DMS153 treated with DMSO at 0.1 percent for 48 hours (cell line): ENCODE results near the gene ZNF674.
"Not testable (repeated sequence)": the region's sequence is repeated elsewhere in the genome, so short reads cannot be mapped to it uniquely, and the experiment has no call there.

Experiments used
- DNase-seq: peaks from one replicate; lab custom pipeline; 2025; ENCODE audit not compliant: unreplicated experiment; lab: John Stamatoyannopoulos, UW

Gene ZNF674

GRCh38 chrX:46478634-46479033 is 66.6 kb downstream of the ZNF674 start:
- DNase-seq: not testable (repeated sequence)

GRCh38 chrX:46477435-46477834 is 67.8 kb downstream of the ZNF674 start:
- no peak for DNase-seq

GRCh38 chrX:46465203-46465602 is 80.0 kb downstream of the ZNF674 start:
- DNase-seq: no peak

DNA sequence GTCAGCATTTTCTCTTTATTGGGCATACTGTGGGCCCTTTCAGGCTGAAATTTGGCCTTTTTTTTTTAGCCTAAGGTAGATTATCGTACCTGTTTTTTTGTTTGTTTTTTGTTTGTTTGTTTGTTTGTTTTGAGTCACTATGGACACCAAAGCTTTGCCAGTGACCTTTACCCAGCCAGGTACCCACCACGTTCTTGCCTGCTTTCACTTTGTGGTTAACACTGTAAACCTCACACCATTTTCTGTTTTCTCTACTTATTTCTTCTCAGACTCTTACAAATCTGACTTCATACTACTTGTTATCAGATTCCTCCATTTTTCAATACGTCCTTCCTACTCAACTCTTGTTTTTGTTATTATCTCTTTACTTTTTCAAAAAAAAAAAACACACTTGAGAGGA is 81.5 kb downstream of the ZNF674 start:
- DNase-seq: no peak

- DNase-seq: no peak
Observed at GRCh38 chrX:46461660-46462191, 83.5 kb downstream of the ZNF674 start.

DNA sequence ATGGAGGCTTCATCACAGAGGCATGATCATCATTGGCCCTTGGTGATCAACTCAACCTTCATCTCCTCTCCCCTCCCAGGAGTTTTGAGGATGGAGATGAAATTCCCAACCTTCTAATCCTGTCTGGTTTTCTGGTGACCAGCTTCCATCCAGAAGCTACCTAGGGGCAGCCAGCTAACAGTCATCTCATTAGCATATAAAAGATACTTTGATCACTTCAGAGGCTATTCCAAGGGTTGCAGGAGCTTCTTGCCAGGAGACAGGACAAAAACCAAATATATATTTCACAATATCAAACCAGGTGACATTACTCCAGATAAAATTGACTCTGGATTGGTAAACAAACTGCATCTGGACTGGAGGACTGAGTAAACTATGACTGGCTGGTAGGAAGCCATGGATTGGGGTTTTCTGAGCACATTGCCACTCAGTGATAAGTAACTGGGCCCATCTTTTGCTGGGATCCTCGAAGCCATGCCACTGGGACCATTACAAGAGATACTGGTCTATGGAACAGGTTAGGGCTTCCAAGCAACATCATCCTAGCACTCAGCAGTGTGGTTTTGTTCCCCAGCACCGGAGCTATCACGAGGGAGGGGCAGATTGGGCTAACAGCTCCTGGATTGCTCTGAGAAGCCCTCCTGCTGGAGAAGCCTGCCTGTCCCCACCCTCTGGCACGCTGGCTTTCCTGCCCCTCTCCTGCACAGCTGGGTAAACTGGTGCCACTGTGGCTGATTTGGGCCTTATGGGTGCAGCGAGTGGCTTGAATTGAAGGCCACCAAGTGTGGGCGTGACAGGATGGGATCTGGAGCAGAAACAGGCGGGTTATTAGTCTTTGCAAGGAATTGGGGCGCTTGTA is 84.2 kb downstream of the ZNF674 start:
- DNase-seq: not testable (repeated sequence)

GRCh38 chrX:46459603-46460002 is 85.6 kb downstream of the ZNF674 start:
- no peak for DNase-seq

GRCh38 chrX:46456125-46456922 is 88.9 kb downstream of the ZNF674 start:
- DNase-seq: no peak
